ENCODE measurements around the gene CD74.

CD74 gene

DNA sequence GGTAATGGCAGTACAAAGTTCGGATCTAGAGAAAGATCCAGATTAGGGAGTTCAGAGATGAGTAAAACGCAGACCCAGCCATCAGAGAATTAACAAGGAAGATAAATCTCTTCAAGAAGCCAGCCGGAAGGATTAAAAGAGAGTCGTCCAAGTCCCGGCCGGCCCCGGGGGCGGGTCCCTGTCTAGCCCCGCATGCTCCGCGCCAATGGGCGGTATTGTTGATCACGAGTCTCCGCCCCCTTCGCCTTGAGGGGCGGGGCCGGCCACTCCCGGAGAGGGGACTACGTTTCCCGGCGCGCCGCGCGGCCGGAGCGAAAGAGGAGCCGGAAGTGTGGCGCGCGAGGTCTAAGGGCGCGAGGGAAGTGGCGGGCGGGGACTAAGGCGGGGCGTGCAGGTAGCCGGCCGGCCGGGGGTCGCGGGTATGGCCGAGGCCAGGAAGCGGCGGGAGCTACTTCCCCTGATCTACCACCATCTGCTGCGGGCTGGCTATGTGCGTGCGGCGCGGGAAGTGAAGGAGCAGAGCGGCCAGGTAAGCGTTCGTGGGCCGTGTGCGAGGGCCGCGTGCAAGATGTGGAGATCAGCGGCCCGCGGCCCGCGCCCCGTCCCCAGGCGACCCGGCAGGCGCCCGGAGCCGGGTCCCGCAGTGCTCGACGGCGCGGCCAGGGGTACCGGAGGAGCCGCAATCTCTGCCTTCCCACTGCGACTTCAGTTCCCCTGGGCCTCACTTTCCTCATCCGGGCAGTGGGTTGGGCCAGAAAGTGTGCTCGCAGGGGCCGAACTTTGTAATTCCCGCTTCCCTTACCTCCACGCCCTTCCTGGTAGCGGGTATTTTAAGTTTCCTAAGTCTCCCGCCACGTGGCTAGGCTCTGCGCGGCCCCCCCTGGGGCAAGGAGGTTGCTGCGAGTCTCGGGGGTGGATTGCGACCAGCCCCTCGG lies 55.1 kb downstream of the CD74 start, which contains the start of gene TCOF1:
TSS of gene TCOF1 (plus strand) at position 372 of the 935 bp plus-strand sequence. CDS start at position 422, 50 bp downstream.
- TF ChIP-seq, protein P1, sequence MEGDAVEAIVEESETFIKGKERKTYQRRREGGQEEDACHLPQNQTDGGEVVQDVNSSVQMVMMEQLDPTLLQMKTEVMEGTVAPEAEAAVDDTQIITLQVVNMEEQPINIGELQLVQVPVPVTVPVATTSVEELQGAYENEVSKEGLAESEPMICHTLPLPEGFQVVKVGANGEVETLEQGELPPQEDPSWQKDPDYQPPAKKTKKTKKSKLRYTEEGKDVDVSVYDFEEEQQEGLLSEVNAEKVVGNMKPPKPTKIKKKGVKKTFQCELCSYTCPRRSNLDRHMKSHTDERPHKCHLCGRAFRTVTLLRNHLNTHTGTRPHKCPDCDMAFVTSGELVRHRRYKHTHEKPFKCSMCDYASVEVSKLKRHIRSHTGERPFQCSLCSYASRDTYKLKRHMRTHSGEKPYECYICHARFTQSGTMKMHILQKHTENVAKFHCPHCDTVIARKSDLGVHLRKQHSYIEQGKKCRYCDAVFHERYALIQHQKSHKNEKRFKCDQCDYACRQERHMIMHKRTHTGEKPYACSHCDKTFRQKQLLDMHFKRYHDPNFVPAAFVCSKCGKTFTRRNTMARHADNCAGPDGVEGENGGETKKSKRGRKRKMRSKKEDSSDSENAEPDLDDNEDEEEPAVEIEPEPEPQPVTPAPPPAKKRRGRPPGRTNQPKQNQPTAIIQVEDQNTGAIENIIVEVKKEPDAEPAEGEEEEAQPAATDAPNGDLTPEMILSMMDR (IDR thresholded peaks at IDR 0.05; ENCODE audit: borderline replicate concordance, insufficient read depth, low read depth, low read length) = no peak
- H3K4me3 ChIP-seq (ENCODE audit: low read depth, low read length) = peak within 1 kb of the TSS; percentile 94

DNA sequence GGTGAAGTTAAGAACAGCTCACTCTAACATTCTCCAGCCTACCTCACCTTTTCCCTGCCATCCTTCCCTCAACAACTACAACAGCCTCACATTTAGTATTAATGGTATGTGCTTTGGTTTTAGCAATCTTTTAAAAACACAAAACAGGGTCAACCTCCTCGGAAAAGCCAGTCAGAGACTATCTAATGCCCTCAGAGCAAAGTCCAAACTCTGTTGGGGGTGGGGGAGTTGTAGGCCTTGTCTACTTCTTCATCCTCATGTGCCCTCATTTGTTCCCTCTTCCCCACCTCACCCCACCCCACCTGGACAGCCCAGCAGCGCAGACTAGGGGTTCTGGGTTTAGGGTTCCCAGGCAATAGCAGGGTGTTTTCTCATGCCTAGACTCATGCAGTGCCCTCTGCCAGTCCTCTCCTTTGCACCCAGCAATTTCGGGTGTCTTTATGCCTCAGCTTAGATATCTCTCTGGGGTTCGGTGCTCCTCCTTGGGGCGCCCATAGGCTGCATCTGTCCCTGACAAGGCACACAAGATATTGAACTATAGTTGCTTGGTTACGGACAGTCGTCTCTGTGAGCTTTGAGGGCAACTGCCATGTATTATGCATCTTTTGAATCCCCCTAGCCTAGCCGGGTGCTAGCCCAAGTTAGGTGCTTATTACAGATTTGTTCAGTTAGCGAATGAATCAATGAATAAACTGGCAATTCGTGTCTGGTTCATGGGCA lies 56.0 kb downstream of the CD74 start:
- TF ChIP-seq, protein P1 (IDR thresholded peaks at IDR 0.05; ENCODE audit: borderline replicate concordance, insufficient read depth, low read depth, low read length) = no peak
- H3K4me3 ChIP-seq (ENCODE audit: low read depth, low read length) = peak overlapping the region; percentile 31

DNA sequence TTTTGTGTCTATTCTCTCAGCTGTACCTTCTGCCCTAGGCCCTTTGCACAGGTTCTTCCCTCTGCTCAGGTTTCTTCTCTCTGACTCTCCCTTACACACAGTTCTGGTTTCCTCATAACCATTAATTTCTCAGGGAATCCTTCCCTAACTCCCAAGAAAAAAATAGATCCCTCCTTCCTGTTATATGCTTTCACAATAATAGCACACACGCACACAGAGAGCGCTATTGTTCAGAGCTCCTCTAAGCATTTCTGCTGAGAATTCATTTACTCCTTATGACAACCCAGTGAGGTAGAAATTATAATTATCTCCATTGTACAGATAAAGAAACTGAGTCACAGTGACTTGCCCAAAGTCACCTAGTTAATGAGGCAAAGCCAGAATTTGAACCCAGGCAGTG lies 56.9 kb downstream of the CD74 start:
- no peak overlapping the region for H3K4me3 ChIP-seq (ENCODE audit: low read depth, low read length)
- TF ChIP-seq, protein P1 (IDR thresholded peaks at IDR 0.05; ENCODE audit: borderline replicate concordance, insufficient read depth, low read depth, low read length) = no peak

DNA sequence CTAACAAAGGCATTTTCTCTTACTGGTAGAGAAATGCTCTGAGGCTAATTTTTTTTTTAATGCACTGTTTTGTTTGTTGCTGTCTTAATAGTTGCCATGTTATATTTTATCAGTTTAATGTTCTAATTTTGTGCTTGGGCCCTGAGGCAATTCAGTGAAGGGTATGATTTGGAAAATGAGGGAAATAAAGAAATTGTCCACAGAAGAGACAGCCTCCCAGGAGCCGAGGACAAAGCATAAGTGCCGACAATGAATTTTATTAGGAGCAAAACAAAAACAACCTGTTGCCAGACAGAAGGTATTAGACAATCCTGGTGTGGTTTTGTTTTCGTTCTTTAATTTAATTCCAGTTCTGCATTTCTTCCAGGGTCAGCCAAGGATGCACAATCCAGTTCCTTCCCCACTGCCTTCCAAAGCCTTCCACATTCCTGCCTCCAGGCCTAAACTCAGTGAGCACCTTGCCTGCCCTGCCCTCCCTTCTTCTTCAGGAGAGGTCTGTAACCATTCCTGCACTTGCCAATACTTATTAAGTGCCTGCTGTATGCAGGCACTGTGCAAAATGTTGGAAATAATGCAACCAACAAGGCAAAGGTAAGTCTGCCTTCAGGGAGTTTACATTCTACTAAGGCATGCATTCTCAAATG lies 59.6 kb downstream of the CD74 start:
- no peak overlapping the region for H3K4me3 ChIP-seq (ENCODE audit: low read depth, low read length)
- TF ChIP-seq, protein P1 (IDR thresholded peaks at IDR 0.05; ENCODE audit: borderline replicate concordance, insufficient read depth, low read depth, low read length) = no peak

DNA sequence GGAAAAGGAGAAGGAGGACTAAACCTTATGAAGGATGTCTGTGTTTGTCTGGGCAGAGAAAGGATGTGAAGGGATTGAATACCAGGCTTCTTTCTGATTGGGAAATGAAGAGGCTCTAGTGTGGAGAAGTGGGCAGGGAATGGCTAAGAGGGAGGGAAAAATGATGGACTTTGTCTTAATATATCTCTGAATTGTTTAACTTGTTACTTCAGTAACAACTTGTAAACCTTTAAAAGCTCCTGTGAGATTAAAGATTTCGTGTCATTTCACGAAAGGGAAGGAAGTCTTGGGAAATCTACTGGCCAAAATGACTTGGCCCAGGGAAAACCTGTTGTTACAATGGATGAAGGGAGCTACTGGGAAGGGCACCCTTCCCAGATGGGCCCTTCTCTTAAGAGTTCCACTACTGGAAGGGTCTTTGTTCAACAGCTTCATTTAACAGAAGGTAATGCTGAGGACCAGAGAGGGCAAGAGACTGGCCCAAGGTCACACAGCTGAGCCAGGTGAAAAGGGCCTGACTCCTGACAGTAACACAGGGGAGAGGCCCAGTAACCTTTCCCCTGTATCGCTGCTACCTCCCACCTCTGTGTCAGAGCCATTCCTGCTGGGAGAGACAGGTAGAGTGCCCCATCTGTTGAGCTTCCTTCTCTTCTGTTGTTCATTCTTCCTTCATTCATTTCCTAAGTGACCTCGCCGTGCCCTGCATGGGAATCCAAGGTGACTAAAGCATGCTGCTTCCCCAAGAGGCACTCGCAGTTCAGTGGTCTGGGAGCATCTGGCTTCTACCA lies 60.3 kb downstream of the CD74 start:
- H3K4me3 ChIP-seq (ENCODE audit: low read depth, low read length) = no peak overlapping the region
- TF ChIP-seq, protein P1 (IDR thresholded peaks at IDR 0.05; ENCODE audit: borderline replicate concordance, insufficient read depth, low read depth, low read length) = no peak

All from GM12875 (cell line).